Ishikawa (cell line): ENCODE measurements around the gene FANCE.

Experiments used
- EP300 ChIP-seq: IDR thresholded peaks from 2 replicates; pipeline ENCODE4 v1.6.1; 2012; ENCODE audit warnings: borderline replicate concordance
- MAX ChIP-seq: IDR thresholded peaks from 2 replicates; pipeline ENCODE4 v1.6.1; 2012
- TAF1 ChIP-seq: IDR thresholded peaks from 2 replicates; pipeline ENCODE4 v1.6.1; 2012; ENCODE audit warnings: low read depth, mild to moderate bottlenecking
- TCF12 ChIP-seq: IDR thresholded peaks from 2 replicates; pipeline ENCODE4 v1.6.1; 2012; ENCODE audit warnings: low read depth
- TEAD4 ChIP-seq: IDR thresholded peaks from 2 replicates; pipeline ENCODE4 v1.6.1; 2012
- YY1 ChIP-seq: IDR thresholded peaks from 2 replicates; pipeline ENCODE4 v1.6.1; 2012; ENCODE audit warnings: low read depth

GRCh38 chr6:35492258-35492973 is 40.3 kb downstream of the FANCE start:
- TF ChIP-seq EP300, result no peak
- no peak for TF ChIP-seq MAX
- TF ChIP-seq TCF12, result no peak
- TF ChIP-seq YY1, result no peak
- TF ChIP-seq TEAD4, result no peak
- TF ChIP-seq TAF1, result no peak
